ENCODE results near the gene STIP1.

- TF ChIP-seq EGR1 (IDR thresholded peaks at IDR 0.05; ENCODE audit: low read depth in 2 of 2) = no peak
- TF ChIP-seq, protein P1, sequence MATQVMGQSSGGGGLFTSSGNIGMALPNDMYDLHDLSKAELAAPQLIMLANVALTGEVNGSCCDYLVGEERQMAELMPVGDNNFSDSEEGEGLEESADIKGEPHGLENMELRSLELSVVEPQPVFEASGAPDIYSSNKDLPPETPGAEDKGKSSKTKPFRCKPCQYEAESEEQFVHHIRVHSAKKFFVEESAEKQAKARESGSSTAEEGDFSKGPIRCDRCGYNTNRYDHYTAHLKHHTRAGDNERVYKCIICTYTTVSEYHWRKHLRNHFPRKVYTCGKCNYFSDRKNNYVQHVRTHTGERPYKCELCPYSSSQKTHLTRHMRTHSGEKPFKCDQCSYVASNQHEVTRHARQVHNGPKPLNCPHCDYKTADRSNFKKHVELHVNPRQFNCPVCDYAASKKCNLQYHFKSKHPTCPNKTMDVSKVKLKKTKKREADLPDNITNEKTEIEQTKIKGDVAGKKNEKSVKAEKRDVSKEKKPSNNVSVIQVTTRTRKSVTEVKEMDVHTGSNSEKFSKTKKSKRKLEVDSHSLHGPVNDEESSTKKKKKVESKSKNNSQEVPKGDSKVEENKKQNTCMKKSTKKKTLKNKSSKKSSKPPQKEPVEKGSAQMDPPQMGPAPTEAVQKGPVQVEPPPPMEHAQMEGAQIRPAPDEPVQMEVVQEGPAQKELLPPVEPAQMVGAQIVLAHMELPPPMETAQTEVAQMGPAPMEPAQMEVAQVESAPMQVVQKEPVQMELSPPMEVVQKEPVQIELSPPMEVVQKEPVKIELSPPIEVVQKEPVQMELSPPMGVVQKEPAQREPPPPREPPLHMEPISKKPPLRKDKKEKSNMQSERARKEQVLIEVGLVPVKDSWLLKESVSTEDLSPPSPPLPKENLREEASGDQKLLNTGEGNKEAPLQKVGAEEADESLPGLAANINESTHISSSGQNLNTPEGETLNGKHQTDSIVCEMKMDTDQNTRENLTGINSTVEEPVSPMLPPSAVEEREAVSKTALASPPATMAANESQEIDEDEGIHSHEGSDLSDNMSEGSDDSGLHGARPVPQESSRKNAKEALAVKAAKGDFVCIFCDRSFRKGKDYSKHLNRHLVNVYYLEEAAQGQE (IDR thresholded peaks at IDR 0.05) = no peak
- TF ChIP-seq, protein P2, sequence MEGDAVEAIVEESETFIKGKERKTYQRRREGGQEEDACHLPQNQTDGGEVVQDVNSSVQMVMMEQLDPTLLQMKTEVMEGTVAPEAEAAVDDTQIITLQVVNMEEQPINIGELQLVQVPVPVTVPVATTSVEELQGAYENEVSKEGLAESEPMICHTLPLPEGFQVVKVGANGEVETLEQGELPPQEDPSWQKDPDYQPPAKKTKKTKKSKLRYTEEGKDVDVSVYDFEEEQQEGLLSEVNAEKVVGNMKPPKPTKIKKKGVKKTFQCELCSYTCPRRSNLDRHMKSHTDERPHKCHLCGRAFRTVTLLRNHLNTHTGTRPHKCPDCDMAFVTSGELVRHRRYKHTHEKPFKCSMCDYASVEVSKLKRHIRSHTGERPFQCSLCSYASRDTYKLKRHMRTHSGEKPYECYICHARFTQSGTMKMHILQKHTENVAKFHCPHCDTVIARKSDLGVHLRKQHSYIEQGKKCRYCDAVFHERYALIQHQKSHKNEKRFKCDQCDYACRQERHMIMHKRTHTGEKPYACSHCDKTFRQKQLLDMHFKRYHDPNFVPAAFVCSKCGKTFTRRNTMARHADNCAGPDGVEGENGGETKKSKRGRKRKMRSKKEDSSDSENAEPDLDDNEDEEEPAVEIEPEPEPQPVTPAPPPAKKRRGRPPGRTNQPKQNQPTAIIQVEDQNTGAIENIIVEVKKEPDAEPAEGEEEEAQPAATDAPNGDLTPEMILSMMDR (IDR thresholded peaks at IDR 0.05; ENCODE audit: low read depth, low read length, missing input control) = no peak
- TF ChIP-seq MAX (IDR thresholded peaks at IDR 0.05) = no peak
- no peak for TF ChIP-seq FOXA2 (IDR thresholded peaks at IDR 0.05)
- TF ChIP-seq YY1 (IDR thresholded peaks at IDR 0.05) = no peak
Measured at GRCh38 chr11:64238076-64238475, 52.1 kb downstream of the STIP1 start.

All from liver (tissue), 3 donors.